H1 (cell line): ENCODE data around the gene WDR7. TPM values are rescaled to one million over a fixed set of nuclear protein-coding genes. Genes with fewer than 3 reads are reported as not detected.
A peak's percentile ranks its signal among the peaks of the same experiment; 100 is the strongest.

Source experiments
- CTBP2 ChIP-seq: IDR thresholded peaks from 2 replicates; pipeline ENCODE4 v1.7.0; 2011; ENCODE audit warnings: borderline replicate concordance, mild to moderate bottlenecking, moderate library complexity, mixed read lengths, low read length; ENCODE audit not compliant: insufficient read depth, insufficient read length
- SUZ12 ChIP-seq: fragments of 200-600 bp; sonication (generic); IDR thresholded peaks from 2 replicates; pipeline ENCODE4 v1.6.1; 2012; ENCODE audit warnings: mild to moderate bottlenecking, inconsistent platforms, low read length, moderate library complexity, mixed read lengths
- polyA plus RNA-seq, 7 experiments: library from polyadenylated mRNA; depleted of rRNA in 3 of 7; stranded (reverse) in 5 of 7; unstranded in 2 of 7; fragments of >200 nt in 5 of 7; fragments of 200-250 nt in 2 of 7; gene quantifications; 1 replicate in 5 of 7; 2 replicates in 1 of 7; 4 replicates in 1 of 7; pipeline versions ENCODE4 v1.2.1 to v1.2.3, GENCODE V29; 2011 to 2013; ENCODE audit warnings: missing spikeins in 2 of 7, mixed read lengths in 2 of 7
- total RNA-seq: library from RNA; stranded (reverse); fragmentation: NEBNext Ultra II Directional; extraction: Animal tissue kit (Norgen Biotek cat#: 25700); gene quantifications from 2 replicates; pipeline ENCODE4 v1.2.1, GENCODE V29; 2021
- TF ChIP-seq, protein P1 (sequence below), 3 experiments: IDR thresholded peaks; 1 replicate in 2 of 3; 2 replicates in 1 of 3; pipeline versions ENCODE4 v1.5.1 to v1.6.1; 2011; ENCODE audit warnings: low read length in 3 of 3, mild to moderate bottlenecking in 3 of 3, inconsistent platforms in 2 of 3, low read depth in 1 of 3, moderate library complexity in 1 of 3; ENCODE audit not compliant: insufficient read depth in 1 of 3; ENCODE audit errors: control extremely low read depth in 1 of 3
- TF ChIP-seq, protein P2 (sequence below): IDR thresholded peaks from 2 replicates; pipeline ENCODE4 v1.6.1; 2012; ENCODE audit warnings: inconsistent platforms
- TF ChIP-seq, protein P3 (sequence below): IDR thresholded peaks from 2 replicates; pipeline ENCODE4 v1.6.1; 2011; ENCODE audit warnings: low read length, improper control_type of control experiment

The WDR7 gene
- total and polyA plus RNA-seq, 2 of the 8 experiments (the other 6 are each of a cell fraction or from before 2014, with no cell fraction given) = 5.5 to 15.2 TPM

DNA sequence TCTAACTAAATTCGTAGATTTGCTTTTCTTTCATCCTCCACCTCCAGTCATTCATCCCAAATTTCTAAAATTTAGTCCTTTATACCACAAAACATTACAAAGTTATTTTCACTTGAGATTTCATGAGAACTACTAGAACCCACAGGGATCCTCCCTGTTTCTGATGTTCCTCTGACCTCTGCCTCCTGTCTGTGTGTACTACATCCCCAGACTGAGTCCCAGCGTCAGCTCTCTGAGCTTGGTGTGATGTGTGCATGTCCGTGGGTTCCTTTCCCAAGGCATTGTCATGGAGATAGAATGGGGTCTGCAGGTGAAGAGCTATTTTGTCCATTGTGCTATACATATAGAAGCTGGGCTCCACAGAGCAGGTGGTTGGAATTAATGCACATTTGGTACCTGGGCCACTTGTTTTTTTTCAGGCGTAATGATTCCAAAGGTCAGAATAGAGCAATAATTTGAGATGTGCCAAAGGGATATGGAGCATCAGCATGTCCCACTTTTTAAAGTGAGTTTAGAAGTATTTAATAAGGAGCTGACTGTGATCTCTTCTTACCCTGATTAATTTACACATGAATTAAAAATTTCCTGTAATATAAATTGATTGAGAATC, 344.5 kb downstream of the WDR7 start (continued):
- TF ChIP-seq, protein P1, sequence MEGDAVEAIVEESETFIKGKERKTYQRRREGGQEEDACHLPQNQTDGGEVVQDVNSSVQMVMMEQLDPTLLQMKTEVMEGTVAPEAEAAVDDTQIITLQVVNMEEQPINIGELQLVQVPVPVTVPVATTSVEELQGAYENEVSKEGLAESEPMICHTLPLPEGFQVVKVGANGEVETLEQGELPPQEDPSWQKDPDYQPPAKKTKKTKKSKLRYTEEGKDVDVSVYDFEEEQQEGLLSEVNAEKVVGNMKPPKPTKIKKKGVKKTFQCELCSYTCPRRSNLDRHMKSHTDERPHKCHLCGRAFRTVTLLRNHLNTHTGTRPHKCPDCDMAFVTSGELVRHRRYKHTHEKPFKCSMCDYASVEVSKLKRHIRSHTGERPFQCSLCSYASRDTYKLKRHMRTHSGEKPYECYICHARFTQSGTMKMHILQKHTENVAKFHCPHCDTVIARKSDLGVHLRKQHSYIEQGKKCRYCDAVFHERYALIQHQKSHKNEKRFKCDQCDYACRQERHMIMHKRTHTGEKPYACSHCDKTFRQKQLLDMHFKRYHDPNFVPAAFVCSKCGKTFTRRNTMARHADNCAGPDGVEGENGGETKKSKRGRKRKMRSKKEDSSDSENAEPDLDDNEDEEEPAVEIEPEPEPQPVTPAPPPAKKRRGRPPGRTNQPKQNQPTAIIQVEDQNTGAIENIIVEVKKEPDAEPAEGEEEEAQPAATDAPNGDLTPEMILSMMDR (IDR thresholded peaks at IDR 0.05; ENCODE audit: control extremely low read depth in 1 of 3, insufficient read depth in 1 of 3, low read depth in 1 of 3, low read length in 3 of 3) = peak; percentile 41 to 61 (median 55)
- TF ChIP-seq CTBP2 (no peak), SUZ12 (no peak)
- TF ChIP-seq, protein P2, sequence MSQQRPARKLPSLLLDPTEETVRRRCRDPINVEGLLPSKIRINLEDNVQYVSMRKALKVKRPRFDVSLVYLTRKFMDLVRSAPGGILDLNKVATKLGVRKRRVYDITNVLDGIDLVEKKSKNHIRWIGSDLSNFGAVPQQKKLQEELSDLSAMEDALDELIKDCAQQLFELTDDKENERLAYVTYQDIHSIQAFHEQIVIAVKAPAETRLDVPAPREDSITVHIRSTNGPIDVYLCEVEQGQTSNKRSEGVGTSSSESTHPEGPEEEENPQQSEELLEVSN = no peak
- TF ChIP-seq, protein P3, sequence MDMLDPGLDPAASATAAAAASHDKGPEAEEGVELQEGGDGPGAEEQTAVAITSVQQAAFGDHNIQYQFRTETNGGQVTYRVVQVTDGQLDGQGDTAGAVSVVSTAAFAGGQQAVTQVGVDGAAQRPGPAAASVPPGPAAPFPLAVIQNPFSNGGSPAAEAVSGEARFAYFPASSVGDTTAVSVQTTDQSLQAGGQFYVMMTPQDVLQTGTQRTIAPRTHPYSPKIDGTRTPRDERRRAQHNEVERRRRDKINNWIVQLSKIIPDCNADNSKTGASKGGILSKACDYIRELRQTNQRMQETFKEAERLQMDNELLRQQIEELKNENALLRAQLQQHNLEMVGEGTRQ = no peak
